Measurements from ENCODE around the gene LCMT1.

GRCh38 chr16:25095636-25096035 is 15.9 kb upstream of the LCMT1 start:
- TF ChIP-seq POLR2A (IDR thresholded peaks at IDR 0.05) (no peak), CTCF (IDR thresholded peaks at IDR 0.05) (no peak)

All from thyroid gland (tissue), 4 donors.